Stomach (tissue), 4 donors: ENCODE results near the gene TMEM81.

Experiments used
- EP300 ChIP-seq: sonication (generic); formaldehyde crosslinking; IDR thresholded peaks from one replicate; pipeline ENCODE4 v1.6.1; 2017; ENCODE audit warnings: antibody characterized with exemption
- POLR2A ChIP-seq, 4 donors: fragments of 450-650 bp; IDR thresholded peaks; one replicate each; pipeline ENCODE4 v1.6.1; 2016; ENCODE audit warnings: antibody characterized with exemption in 4 of 4, control low read depth in 2 of 4, mild to moderate bottlenecking in 1 of 4, moderate library complexity in 1 of 4
- POLR2AphosphoS5 ChIP-seq, 3 donors: sonication (generic); formaldehyde crosslinking; IDR thresholded peaks; one replicate each; pipeline ENCODE4 v1.6.1; 2016; ENCODE audit warnings: antibody characterized with exemption in 3 of 3
- TF ChIP-seq, protein P1 (sequence below), 7 experiments: fragments of 450-650 bp in 4 of 7; fragments of 200-600 bp in 3 of 7; sonication (generic) in 3 of 7; IDR thresholded peaks; one replicate each; pipeline ENCODE4 v1.5.1; 2016 to 2019; ENCODE audit warnings: antibody characterized with exemption in 7 of 7, control low read depth in 2 of 7, mild to moderate bottlenecking in 1 of 7

- TF ChIP-seq, protein P1, sequence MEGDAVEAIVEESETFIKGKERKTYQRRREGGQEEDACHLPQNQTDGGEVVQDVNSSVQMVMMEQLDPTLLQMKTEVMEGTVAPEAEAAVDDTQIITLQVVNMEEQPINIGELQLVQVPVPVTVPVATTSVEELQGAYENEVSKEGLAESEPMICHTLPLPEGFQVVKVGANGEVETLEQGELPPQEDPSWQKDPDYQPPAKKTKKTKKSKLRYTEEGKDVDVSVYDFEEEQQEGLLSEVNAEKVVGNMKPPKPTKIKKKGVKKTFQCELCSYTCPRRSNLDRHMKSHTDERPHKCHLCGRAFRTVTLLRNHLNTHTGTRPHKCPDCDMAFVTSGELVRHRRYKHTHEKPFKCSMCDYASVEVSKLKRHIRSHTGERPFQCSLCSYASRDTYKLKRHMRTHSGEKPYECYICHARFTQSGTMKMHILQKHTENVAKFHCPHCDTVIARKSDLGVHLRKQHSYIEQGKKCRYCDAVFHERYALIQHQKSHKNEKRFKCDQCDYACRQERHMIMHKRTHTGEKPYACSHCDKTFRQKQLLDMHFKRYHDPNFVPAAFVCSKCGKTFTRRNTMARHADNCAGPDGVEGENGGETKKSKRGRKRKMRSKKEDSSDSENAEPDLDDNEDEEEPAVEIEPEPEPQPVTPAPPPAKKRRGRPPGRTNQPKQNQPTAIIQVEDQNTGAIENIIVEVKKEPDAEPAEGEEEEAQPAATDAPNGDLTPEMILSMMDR (IDR thresholded peaks at IDR 0.05): no peak
- TF ChIP-seq POLR2A (IDR thresholded peaks at IDR 0.05) (no peak), POLR2AphosphoS5 (IDR thresholded peaks at IDR 0.05) (no peak), EP300 (no peak)
Measured at GRCh38 chr1:205069371-205070125, 14.7 kb downstream of the TMEM81 start.
